NCI-H146 (cell line): ENCODE measurements around the gene TMEM260.
A peak's percentile ranks its signal among the peaks of the same experiment; 100 is the strongest.
"Not testable (repeated sequence)": the region's sequence is repeated elsewhere in the genome, so short reads cannot be mapped to it uniquely, and the experiment has no call there.

Experiments used
- DNase-seq: peaks from one replicate; lab custom pipeline; 2025; lab: John Stamatoyannopoulos, UW

TMEM260 gene

DNA sequence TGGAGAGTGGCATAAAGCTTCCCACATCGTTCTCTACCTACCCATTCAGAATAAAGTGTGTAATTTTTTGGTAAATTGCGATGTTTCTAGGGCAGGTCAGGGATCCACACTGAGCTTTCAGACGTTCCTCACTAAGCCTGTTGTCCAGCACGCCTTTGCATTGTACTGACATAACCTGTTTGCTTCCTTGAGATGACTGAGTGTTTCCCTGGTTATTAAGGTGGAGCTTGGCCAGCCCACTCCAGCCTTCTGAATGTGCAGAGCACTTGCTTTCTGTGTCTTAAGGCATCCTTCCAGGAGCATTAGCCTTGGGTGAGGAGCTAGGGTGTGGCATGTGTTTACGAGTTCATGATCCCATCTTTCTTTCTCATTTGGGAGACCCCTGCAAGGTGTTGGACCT is 96.4 kb downstream of the TMEM260 start:
- no peak for DNase-seq

DNA sequence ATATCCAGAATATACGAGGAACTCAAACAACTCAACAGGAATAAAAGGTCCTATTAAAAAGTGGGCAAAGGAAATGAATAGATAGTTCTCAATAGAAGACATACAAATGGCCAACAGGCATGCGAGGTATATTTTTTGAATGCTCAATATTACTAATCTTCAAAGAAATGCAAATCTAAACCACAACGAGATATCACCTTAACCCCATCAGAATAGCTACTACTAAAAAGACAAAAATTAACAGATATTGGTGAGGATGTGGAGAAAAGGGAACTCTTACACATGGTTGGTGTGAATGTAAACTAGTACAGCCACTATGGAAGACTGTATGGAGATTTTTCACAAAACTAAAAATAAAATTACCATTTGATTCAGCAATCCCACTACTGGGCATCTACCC is 99.2 kb downstream of the TMEM260 start:
- DNase-seq, result no peak

GRCh38 chr14:56686416-56686815 is 106.8 kb downstream of the TMEM260 start:
- DNase-seq, result peak; percentile 43

DNA sequence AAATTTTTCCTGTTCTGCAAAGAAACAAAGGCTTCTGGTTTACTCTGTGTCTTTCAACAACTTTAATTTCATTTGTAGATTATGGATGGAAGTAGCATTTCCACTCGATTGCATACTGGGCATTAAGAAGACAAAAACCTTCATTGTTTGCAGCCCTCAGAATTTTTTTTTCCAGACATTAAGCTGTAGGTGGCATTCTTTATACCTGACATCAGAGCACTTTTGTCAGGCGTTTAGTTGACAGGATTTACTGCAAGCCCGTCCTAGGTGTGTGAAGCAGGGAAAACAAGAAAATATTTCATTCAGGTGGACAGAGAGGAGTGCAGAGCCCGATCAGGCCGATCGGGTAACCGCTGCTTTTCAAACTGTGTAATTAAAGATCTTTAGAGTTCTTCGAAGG is 107.5 kb downstream of the TMEM260 start:
- DNase-seq, result no peak

- DNase-seq, result peak; percentile 13
Observed at GRCh38 chr14:56694609-56695008, 115.0 kb downstream of the TMEM260 start.

- not testable (repeated sequence) for DNase-seq
Observed at GRCh38 chr14:56695216-56695615, 115.6 kb downstream of the TMEM260 start.
